ENCODE data around the gene ZG16B.

The ZG16B gene

DNA sequence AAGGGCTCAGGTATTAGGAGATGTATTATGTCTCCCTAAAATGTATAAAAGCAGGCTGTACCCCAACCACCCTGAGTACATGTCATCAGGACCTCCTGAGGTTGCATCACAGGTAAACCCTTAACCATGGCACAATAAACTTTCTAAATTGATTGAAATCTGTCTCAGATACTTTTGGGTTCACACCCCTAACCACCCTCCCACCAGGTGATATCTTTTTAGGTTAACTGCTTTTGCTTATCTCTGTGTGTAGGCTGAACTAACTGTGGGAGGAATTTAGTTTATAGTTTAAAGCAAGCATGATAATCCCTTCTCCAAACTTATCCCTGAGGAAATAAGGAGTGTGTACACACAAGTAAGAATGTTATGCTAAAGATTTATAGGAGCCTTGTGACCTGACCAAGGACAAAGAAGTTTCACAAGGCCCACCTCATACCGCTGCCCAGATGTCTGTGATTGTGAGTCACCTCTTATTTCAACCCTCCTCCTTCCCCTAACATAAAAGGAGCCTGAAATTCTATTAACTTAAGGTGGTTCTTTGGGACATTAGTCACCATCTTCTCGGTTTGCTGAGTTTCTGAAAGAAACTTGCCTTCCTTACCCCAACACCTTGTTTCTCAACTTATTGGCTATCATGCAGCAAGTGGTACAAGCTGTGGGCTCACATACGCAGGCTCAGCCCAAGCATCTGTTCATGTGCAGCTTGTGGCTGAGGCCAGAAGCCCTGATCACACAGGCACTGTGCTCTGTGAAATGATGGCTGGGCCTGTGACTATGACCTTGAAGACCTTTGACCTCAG is 16.6 kb downstream of the ZG16B start:
- DNase-seq = peak; percentile 23

DNA sequence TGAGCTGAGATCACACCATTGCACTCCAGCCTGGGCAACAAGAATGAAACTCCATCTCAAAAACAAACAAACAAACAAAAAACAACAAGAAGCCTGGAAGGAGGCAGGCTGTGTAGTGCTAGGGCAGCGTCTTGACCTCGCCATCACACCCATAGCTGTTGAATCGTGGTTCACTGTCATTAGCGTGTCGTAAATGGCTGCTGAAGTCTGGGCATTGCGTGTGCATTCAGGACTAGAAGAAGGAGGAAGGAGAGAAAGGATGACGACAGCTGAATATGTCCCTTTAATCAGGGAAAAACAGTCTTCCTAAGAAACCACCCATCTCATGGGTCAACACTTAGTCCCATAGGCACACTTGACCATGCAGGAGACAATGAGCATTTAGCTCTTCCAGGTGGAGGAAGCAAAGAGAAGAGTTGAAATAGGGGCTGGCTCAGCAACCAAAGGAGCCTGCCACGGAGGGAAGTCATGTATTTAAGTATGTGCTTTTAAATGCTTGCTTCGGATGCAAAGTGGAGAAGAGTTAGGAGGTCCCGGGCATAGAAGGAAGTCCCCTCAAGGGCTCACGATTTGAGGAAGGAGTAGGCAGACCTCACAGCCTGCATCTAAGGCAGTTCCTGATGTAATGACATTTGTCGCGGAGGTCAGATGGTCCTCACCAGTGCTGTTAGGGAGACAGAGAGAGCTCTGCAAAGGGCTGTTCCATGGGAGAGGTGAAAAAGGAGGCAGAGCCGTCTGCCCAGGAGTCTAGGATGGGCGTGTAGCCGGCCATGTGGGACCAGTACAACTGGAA is 19.0 kb downstream of the ZG16B start:
- DNase-seq = peak; percentile 36

DNA sequence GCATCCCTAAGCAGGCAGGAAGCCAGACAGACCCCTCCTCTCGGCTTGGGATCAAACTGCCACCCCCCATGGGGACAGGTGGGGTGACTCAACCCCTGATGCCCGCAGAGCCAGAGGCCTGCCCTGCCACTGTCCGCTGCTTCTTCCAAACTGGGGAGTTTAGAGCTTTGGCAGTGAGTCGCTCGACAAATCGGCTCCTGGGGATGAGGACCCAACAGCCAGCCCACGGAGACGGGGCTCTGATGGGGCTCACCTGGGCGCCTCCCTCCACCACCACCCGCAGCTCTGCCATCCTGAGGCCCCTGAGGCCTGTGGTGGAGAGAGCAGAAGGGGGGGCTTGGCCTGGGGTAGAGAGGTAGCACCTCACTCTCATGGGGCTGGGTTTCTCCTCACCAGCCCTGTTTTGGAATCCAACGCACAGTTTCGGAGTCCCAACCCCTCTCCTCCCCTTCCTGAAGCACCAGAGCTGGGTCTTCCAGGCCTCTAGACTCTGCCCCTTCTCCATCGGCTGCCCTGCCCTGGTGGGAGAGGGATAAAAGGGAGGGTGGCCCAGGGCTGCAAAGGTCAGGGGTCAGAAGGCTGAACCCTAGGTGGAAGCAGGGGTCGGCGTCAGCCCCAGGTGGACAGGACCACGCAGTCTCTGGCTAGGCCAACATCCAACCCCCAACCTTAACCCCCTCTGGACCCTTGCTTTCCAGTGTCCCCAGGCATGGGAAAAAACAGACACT is 22.1 kb downstream of the ZG16B start:
- DNase-seq = no peak

DNA sequence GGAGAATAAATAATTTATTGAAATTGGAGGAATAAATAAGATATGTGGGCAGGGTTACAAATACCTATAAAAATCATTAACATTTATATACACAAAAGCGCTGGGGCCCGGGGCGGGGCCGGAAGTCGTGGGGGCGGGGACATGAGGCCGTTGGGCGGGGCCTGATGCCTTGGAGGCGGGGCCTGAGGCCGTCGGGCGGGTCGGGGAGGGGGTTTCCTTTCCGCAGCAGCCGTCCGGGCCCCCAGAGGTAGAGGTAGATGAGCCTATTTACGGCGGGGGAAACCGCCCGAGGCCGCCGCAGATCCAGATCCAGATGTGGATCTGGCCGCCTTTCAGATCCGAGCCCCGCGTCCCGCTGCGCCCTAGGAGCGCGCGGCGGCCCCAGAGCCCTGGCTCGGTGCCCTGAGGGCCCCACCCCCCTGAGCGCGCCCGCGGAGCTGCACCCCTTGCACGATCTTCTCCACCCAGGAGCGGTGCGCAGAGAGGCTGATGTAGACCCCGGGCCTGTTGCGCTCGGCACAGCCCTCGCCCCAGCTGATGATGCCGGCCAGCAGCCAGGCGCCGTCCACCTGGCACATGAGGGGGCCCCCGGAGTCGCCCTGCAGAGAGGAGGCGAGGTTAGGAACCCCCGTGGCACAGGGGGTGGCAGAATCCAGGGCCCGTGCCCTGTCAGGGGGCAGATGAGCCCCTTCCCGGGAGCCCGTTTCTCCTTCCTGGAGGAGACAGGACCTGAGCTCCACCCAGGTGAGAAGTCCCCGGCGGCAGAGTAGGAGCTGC is 22.8 kb downstream of the ZG16B start:
- DNase-seq = no peak

DNA sequence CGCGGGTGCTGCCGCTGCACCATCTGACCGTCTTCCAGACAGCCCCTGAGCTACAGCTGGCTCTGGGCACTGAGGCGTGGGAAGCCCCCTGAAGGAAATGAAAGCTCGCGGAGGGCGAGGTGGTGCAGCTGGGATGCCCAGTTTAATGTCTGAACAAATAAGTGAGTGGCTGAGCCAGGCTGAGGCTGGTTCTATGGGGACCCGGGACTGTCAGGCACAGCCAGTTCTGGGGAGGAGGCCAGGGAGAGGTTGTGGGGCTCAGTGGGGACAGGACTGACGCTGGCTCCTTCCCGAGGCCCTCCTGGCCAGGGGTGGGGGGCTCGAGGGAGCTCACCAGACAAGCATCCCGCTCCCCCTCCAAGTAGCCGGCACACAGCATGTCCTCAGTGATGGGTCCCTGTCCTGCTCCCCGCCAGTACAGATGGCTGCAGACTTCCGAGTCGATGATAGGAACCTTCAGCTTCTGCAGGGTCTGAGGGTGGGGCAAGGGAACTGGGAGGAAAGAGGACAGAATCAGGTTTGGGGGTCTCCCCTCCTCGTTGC is 23.5 kb downstream of the ZG16B start:
- DNase-seq = no peak

DNA sequence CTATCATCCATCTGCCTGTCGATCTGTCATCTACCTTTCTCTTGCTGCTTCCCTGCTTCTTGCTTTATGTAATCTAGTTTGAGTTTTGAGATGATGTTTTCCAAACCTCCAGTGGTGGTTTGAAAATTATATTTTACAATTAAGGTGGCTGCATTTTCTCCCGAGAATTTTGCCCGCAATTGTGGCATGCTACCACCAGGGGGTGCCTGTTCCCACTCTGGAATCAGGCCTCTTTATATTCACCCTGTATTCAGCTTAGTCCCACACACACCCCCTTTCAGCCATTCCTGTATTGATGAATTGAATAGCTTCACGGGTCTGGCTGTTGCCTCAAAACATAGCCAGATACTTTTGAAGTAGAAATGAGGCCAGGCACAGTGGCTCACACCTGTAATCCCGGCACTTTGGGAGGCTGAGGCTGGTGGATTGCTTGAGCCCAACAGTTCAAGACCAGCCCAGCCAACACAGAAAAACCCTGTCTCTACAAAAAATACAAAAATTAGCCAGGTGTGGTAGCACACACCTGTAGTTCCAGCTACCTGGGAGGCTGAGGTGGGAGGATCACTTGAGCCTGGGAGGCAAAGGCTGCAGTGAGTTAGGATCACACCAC is 24.7 kb downstream of the ZG16B start:
- peak; percentile 50 for DNase-seq

DNA sequence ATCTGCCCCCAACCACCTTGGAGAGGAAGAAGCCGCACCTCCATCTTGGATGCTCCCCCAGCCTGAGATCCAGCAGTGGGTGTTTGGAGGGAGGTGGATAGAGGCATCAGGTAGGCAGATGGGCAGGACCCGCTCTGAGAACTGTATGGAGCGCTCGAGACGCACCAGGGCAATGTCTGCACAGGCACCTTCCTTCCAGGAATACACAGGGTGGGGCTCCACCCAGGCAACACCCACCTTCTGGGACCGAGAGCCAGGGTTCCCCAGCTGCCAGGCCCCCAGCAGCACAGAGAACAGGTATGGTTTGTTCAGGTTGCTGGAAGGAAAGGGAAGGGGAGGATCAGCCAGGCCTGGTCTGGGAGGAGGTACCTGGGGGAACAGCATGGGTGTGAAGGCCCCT is 25.4 kb downstream of the ZG16B start:
- no peak for DNase-seq

DNA sequence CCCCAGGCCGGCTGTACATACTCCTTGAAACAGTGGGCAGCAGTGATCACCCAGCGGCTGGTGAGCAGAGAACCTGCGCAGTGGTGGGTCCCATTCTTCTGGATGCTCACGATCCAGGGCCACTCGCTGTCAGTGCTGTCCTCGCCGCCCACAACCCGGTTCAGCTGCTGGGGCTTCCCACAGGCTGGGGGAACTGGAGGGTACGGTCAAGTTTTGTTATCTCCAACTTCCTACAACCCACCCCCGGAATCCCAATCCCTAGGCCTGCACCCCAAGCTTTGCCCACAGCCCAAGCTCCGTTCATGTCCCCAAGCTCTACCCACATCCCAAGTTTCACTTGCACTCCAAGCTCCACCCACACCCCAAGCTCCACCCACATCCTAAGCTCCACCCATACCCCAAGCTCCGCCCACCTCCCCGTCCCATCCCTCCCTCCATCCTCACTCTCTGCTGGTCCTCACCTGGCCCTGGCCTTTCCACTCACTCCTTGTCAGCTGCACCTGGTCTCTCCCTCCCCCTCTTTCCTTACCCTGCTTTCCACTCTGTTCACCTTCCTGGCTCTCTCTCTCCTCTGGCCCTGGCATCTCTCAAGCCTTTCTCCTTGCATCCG is 26.1 kb downstream of the ZG16B start:
- DNase-seq = peak; percentile 38

DNA sequence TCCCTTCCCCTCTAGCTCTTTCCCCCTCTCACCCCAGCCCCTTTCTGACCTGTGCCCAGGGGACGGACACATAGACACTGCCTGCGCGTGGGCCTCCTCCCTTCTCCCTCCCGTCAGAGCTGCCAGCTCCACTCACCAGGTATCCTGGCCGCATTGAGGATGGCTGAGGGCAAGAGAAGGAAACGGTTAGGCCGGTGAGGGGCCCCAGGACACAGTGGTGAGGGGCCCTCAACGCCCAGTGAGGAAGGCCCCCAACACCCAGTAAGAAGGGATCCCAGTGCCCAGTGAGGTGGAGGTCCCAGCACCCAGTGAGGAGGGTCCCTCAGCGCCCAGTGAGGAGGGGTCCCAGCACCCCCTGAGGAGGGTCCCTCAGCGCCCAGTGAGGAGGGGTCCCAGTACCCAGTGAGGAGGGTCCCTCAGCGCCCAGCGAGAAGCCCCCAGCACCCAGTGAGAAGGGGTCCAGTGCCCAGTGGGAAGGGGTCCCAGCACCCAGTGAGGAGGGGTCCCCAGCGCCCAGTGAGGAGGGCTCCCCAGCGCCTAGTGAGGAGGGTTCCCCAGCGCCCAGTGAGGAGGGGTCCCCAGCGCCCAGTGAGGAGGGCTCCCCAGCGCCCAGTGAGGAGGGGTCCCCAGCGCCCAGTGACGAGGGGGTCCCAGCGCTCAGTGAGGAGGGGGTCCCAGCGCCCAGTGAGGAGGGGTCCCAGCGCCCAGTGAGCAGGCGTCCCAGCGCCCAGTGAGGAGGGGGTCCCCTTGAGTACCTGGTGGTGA is 26.8 kb downstream of the ZG16B start:
- no peak for DNase-seq

DNA sequence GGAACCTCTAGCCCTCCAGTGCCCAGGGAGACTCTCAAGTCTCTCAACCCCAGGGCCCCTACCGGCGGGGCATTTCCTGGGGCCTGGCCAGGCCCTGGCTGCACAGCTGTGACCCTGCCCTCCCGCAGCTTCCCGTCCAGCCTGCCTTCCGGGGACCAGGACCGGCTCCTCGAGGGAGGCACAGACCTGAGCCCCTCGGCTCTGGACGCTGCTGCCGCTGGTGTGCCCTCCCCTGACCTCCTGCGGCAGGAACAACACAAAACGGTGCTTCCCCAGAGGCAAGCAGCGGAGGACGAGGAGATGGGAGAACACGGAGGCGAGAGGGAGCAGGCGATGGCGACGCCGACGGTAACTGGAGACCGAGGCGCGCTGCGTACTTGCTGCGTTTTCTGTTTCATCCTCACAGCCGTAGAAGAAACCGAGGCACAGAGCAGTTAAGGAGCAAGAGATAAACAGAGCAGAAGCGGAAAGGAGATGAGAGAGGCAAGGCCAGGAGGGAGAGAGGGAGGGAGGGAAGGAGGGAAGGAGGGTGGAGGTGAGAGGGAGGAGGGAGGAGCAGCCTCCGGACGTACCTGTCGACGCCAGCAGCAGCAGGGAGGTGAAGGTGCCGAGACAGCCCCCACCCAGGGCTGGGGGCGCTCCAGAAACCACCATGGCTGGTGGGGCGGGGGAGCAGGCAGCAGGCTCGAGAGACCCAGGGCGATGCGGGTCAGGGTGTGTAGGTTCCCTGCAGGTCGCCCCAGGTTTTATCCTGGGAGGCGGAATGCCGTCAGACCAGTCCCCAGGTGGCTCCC is 27.5 kb downstream of the ZG16B start, which contains the start of gene PRSS22:
TSS of gene PRSS22 (minus strand) at position 720 of the 794 bp plus-strand sequence. CDS start at position 654, 66 bp downstream.
- DNase-seq = peak; percentile 28

DNA sequence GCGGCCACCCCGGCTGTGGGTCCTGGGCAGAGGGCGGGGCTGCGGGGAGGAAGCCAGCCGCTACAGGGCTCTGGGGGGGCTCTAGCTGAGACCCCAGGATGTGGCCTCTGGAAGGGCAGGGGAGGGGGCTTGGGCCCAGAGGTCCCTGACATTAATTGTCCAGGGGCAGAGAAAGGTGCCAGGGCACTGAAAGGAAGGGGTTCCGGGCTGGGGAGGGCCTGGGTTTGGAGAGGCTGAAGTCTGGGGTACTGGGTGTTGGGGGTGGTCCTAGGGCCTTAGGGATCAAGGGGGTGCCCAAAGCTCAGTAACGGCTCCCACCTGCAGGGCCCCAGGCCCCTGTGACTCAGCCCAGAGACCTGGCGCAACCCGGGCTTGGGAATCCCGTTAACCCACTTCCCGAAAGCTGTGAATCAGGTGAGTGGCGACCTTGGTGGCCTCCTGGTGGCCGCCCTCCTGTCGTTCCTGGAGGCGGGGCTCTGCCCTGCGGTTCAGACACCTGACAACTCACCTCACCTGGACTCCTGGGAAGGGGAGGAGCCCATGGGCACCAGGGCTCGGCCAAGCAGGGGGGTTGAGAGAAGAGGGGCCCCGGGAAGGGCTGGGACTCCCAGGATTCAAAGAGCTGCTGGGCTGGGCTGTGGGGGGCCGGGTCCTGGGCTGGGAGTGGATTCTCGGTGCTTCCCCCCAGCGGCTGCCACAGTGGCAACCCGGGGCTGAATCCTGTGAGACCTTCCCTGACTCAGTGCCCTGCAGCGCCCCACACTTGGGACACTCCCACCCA is 28.3 kb downstream of the ZG16B start:
- no peak for DNase-seq

DNA sequence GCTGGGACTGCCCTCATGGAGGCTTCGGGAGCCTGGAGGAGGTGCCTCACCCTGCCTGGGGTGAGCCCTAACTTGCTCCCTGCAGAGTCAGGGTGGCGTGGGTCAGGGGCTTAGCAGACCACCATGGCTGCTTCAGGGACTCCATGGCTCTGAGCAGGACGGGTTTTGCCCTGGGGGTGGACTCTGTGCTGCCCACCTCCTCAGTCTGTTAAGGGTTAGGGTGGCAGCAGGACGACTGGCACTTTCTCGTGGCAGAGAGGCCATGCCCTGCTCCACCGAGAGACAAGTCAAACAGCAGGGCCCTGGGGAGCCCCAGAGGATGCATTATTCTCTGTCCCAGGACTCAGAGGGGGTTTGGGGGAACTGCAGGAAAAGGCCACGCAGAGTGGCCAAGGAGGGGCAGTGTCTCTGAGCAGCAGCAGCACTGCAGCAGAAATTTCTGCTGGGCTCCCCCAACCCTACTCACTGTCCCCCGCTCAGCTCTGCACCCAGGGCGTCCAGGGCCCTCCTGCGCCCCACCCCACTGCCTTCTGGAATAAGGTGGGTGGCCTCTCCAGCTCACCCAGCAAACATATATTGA is 29.7 kb downstream of the ZG16B start:
- no peak for DNase-seq

DNA sequence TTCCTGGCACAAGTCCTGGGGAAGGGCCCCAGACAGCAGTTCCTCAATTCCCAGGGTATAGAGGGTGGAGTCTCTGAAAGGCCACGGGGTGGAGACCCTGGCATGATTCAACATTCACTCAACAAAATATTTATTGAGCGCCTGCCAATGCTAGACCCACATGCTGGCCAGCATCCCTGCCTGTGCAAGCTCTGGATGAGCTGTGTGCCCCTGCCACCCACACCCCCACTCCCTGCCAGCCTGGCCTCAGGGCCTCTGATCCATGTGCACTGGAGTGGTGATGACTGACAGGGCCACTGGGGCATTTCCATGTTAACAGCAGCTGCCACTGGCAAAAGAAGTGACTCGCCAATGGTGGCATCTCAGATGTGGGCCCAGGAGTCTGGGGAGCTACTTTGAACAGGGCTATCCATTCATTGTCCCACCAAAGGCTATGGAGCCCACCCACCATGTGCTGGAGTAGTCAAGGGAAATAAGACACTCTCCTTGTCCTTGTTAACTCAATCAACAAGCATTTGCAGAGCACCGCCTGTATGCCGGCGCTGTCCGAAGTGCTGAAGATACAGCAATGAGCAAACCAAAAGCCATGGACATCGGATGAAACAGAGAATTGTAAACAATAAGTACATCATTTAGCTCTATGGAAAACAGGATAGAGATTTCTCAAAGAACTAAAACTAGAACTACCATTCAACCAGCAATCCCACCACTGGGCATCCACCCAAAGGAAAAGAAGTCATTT is 30.9 kb downstream of the ZG16B start:
- peak; percentile 80 for DNase-seq

DNA sequence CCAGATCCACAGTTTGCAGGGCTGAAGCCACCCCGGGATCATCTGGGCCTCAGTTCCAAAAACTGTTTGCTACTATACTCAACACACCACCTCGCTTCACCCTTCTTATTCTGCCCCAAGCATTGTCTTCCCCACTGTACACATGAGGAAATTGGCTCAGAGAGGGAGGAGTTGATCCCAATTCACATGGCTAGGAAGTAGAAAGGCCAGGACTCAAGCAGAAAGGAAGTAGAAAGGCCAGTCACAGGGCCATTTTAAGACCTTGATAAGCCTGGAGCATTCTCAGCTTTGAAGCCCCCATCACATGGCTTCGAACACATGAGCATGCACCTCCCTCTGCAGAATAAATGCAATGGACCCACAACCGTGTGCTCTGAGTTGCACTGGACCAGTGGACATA is 35.5 kb downstream of the ZG16B start:
- DNase-seq = no peak

DNA sequence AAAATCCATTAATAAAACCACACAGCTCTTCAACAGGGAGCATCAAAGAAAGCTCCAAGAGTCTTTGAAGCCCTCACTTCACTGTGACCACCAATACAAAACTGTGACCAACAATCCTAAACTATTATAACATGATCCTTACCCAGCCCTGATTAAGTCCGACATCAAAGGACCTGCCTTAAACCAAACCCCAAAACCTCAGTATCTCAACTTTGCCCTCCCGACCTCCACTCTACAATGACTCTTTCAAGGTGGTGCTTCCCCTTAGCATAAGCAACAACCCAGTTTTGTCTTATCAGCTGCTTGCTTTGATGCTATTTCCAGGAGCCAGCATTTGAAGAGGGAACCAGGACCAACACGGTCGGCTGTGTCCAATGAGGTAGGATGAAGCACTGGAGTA is 36.3 kb downstream of the ZG16B start:
- no peak for DNase-seq

DNA sequence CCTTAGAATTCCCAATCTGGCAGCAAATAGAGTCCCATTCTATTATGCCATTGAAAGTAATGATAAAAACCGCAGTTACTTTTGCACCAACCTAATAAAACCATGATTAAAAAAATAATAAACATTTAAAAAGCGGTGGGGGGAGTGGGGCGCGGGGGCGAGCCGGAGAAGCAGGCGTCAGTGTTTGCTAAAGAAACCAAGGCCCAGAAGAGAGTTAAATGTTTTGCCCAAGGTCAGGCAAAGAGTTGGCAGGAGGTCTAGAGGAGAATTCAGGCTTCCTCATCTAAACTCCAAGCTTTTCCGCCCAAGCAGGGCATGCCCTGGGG is 37.5 kb downstream of the ZG16B start:
- no peak for DNase-seq

DNA sequence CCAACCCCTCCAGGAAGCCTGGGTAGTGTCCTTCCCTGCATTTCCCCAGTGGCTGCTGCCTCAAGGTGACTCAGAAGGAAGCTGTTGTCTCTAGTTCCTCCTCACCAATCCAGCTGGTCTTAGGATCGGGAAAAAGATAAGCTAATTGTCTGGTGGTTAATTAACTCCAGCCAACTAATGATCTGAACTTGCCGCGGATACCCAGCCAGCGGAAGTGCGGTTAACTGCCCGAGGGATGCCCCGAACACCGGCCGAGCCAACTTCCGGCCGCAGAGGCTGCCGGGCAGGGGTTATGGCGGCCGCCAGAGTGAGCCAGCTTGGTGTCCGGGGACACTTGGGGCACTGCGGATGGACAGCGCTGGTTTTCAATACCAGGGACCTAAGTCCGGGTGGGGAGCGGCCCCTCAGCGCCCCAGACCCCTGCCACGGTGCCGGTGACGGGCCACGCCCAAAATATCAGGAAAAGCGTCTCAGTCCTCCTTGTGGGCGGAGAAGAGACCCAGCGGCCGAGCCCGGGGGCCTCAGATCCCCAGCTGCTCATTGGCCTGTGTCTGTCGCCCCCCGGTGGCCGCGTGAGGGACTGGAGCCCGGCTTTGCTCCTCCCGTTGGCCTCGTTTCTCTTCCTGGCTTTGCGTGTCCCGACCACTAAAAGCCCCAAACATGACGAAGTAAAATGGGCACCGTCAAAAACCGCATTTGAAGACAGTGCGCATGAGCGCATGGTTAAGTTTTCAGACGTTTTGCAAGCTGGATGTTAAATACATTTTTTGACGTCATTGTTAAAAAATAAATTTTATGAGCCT is 38.1 kb downstream of the ZG16B start:
- DNase-seq = peak; percentile 96
